Hematopoietic multipotent progenitor cell treated with erythropoietin and hydrocortisone succinate and interleukin-3 and kit ligand, for 8 days (in vitro differentiated cells): ENCODE measurements around the gene ACER3.
"Not testable (repeated sequence)": the region's sequence is repeated elsewhere in the genome, so short reads cannot be mapped to it uniquely, and the experiment has no call there.

Source experiments
- DNase-seq: peaks from one replicate; pipeline ENCODE4 v3.0.0-alpha.2; 2015

Gene ACER3

GRCh38 chr11:76837696-76838677 lies 22.7 kb upstream of the ACER3 start:
- peak; percentile 58 for DNase-seq

GRCh38 chr11:76838678-76839068 lies 22.0 kb upstream of the ACER3 start:
- DNase-seq: peak; percentile 32

GRCh38 chr11:76839311-76839710 lies 21.4 kb upstream of the ACER3 start:
- DNase-seq: no peak

- no peak for DNase-seq
These were observed 18.7 kb upstream of the ACER3 start for GRCh38 chr11:76841923-76842452.

GRCh38 chr11:76843907-76844306 lies 16.8 kb upstream of the ACER3 start:
- no peak for DNase-seq

GRCh38 chr11:76844511-76844910 lies 16.2 kb upstream of the ACER3 start:
- no peak for DNase-seq

GRCh38 chr11:76845069-76845468 lies 15.6 kb upstream of the ACER3 start:
- no peak for DNase-seq

GRCh38 chr11:76846441-76846840 lies 14.3 kb upstream of the ACER3 start:
- DNase-seq: no peak

GRCh38 chr11:76849376-76849775 lies 11.3 kb upstream of the ACER3 start:
- DNase-seq: no peak

GRCh38 chr11:76850130-76850529 lies 10.6 kb upstream of the ACER3 start:
- peak; percentile 70 for DNase-seq

GRCh38 chr11:76850815-76851214 lies 9.9 kb upstream of the ACER3 start:
- no peak for DNase-seq

- DNase-seq: no peak
These were observed 6.0 kb upstream of the ACER3 start for GRCh38 chr11:76854709-76855108.

- not testable (repeated sequence) for DNase-seq
These were observed 5.0 kb upstream of the ACER3 start for GRCh38 chr11:76855670-76856069.

- no peak for DNase-seq
These were observed 4.6 kb upstream of the ACER3 start for GRCh38 chr11:76856106-76856505.

- DNase-seq: no peak
These were observed 4.1 kb upstream of the ACER3 start for GRCh38 chr11:76856571-76856970.

GRCh38 chr11:76857781-76858410 lies 2.8 kb upstream of the ACER3 start:
- DNase-seq: no peak

- DNase-seq: no peak
These were observed 950 bp upstream of the ACER3 start for GRCh38 chr11:76859708-76860227.

- DNase-seq: peak; percentile 23
These were observed 804 bp downstream of the ACER3 start for GRCh38 chr11:76861490-76861953.

- not testable (repeated sequence) for DNase-seq
These were observed 2.1 kb downstream of the ACER3 start for GRCh38 chr11:76862794-76863193.

- peak; percentile 45 for DNase-seq
These were observed 2.6 kb downstream of the ACER3 start for GRCh38 chr11:76863196-76863777.

- no peak for DNase-seq
These were observed 12.5 kb downstream of the ACER3 start for GRCh38 chr11:76872959-76873827.

- no peak for DNase-seq
These were observed 17.3 kb downstream of the ACER3 start for GRCh38 chr11:76878014-76878413.
